ENCODE results near the gene KCNN3. TPM values are rescaled to one million over a fixed set of nuclear protein-coding genes. Genes with fewer than 3 reads are reported as not detected.

The KCNN3 gene
- total RNA-seq, 1 donor from 2014 or later: 4.3 TPM

GRCh38 chr1:154780541-154780940 lies 89.5 kb downstream of the KCNN3 start:
- H3K4me3 Mint-ChIP-seq: no peak overlapping the region

DNA sequence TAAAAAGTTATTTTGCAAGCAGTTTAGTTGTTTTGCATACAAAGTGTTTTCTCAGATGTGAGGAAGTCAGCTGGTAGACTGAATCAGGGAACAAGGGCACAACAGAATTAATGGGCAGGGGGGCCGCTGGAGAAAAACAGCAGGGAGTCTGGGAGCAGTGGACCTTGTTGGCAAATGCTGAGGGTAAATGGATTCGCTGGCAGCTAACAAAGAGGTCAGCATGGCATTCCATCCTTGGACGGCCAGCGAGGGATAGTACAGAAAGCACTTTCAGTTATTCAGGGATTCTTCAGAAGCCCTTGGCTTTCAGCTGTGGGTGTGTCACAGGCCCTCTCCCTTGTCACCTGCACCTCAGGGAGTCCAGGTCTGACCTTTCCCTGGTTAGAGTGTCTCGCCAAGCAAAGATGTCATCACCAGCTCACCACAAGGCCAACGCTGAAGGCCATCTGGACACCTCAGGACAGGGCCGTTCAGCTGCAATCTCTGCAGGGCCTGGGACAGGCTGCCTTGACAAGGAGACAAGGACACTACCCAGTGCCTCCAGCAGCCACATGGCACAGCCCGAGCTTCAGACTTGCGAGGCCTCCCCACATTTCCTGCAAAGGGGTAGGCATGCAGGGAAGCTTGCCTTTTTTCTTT lies 90.4 kb downstream of the KCNN3 start:
- no peak for DNase-seq (ENCODE audit: low spot score)
- no peak overlapping the region for H3K4me2 ChIP-seq
- peaks cover 41% of the 10 kb centered on the region for H3K4me1 Mint-ChIP-seq
- H3K27ac ChIP-seq: no peak overlapping the region
- no peak overlapping the region for H3K4me3 Mint-ChIP-seq
- no peaks in the 10 kb centered on the region for H3K36me3 Mint-ChIP-seq
- H4K20me1 ChIP-seq (ENCODE audit: low read depth): no peaks in the 10 kb centered on the region
- peaks cover 4% of the 10 kb centered on the region for H3K9me3 Mint-ChIP-seq
- H3K4me1 ChIP-seq: peaks cover 1% of the 10 kb centered on the region
- TF ChIP-seq EZH2phosphoT487 (IDR thresholded peaks at IDR 0.05) (no peak), EZH2 (IDR thresholded peaks at IDR 0.05) (no peak)
- TF ChIP-seq, protein P1, sequence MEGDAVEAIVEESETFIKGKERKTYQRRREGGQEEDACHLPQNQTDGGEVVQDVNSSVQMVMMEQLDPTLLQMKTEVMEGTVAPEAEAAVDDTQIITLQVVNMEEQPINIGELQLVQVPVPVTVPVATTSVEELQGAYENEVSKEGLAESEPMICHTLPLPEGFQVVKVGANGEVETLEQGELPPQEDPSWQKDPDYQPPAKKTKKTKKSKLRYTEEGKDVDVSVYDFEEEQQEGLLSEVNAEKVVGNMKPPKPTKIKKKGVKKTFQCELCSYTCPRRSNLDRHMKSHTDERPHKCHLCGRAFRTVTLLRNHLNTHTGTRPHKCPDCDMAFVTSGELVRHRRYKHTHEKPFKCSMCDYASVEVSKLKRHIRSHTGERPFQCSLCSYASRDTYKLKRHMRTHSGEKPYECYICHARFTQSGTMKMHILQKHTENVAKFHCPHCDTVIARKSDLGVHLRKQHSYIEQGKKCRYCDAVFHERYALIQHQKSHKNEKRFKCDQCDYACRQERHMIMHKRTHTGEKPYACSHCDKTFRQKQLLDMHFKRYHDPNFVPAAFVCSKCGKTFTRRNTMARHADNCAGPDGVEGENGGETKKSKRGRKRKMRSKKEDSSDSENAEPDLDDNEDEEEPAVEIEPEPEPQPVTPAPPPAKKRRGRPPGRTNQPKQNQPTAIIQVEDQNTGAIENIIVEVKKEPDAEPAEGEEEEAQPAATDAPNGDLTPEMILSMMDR (IDR thresholded peaks at IDR 0.05): no peak
- no peaks in the 10 kb centered on the region for H3K36me3 ChIP-seq
- H3K27ac Mint-ChIP-seq: no peak overlapping the region
- no peaks in the 10 kb centered on the region for H3K9me3 ChIP-seq (ENCODE audit: low read depth)
- no peak overlapping the region for H3K4me3 ChIP-seq
- no peak overlapping the region for H3K9ac ChIP-seq
- no peaks in the 10 kb centered on the region for H3K79me2 ChIP-seq (ENCODE audit: low read depth)
- no peaks in the 10 kb centered on the region for H3F3A ChIP-seq (ENCODE audit: low read depth)
- H2AFZ ChIP-seq (replicated peaks): no peak overlapping the region
- H3K27me3 Mint-ChIP-seq (ENCODE audit: insufficient read depth, low read depth): no peaks in the 10 kb centered on the region
- H3K27me3 ChIP-seq: no peaks in the 10 kb centered on the region

More at GRCh38 chr1:154780541-154780940, 89.5 kb downstream of the KCNN3 start:
- Histone ChIP-seq H3K79me2 (ENCODE audit: low read depth) (no peaks in the 10 kb centered on the region), H4K20me1 (ENCODE audit: low read depth) (no peaks in the 10 kb centered on the region), H3K4me3 (no peak overlapping the region), H3K9ac (no peak overlapping the region), H2AFZ (replicated peaks) (no peak overlapping the region), H3K4me2 (no peak overlapping the region), H3K4me1 (peaks cover 9% of the 10 kb centered on the region), H3F3A (ENCODE audit: low read depth) (no peaks in the 10 kb centered on the region), H3K36me3 (no peaks in the 10 kb centered on the region), H3K27me3 (no peaks in the 10 kb centered on the region), H3K27ac (no peak overlapping the region), H3K9me3 (ENCODE audit: low read depth) (no peaks in the 10 kb centered on the region)
- H3K9me3 Mint-ChIP-seq: peaks cover 4% of the 10 kb centered on the region
- no peak for DNase-seq (ENCODE audit: low spot score)
- peaks cover 39% of the 10 kb centered on the region for H3K4me1 Mint-ChIP-seq
- H3K27ac Mint-ChIP-seq: no peak overlapping the region
- no peaks in the 10 kb centered on the region for H3K36me3 Mint-ChIP-seq
- H3K27me3 Mint-ChIP-seq (ENCODE audit: insufficient read depth, low read depth): no peaks in the 10 kb centered on the region
- TF ChIP-seq EZH2 (IDR thresholded peaks at IDR 0.05) (no peak), EZH2phosphoT487 (IDR thresholded peaks at IDR 0.05) (no peak)
- TF ChIP-seq, protein P1 (IDR thresholded peaks at IDR 0.05): no peak

DNA sequence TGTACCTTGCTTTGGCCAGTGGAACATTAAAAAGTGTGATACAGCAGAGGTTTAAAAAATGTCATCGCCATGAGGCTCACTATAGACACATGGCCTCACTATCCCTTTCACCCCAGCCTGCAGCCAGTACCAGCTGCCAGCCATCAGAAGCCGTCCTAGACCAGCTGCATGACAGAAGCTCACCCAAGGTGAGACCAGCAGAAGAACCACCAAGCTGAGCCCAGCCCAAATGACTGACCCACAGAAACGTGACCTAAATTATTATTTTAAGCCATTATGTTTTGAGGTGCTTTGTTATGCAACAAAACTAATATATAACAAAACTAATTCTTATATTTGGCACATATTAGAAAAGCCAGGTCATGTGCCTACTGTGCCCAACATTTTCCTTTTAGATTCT lies 91.1 kb downstream of the KCNN3 start:
- Histone ChIP-seq H3F3A (ENCODE audit: low read depth) (no peaks in the 10 kb centered on the region), H3K79me2 (ENCODE audit: low read depth) (no peaks in the 10 kb centered on the region), H3K9me3 (ENCODE audit: low read depth) (no peaks in the 10 kb centered on the region), H3K9ac (no peak overlapping the region), H2AFZ (replicated peaks) (no peak overlapping the region), H3K4me3 (no peak overlapping the region), H3K36me3 (no peaks in the 10 kb centered on the region), H3K27ac (no peak overlapping the region), H3K4me2 (no peak overlapping the region), H4K20me1 (ENCODE audit: low read depth) (no peaks in the 10 kb centered on the region), H3K4me1 (peaks cover 5% of the 10 kb centered on the region), H3K27me3 (no peaks in the 10 kb centered on the region)
- Mint-ChIP-seq H3K36me3 (no peaks in the 10 kb centered on the region), H3K27me3 (ENCODE audit: insufficient read depth, low read depth) (no peaks in the 10 kb centered on the region), H3K27ac (no peak overlapping the region), H3K4me1 (peaks cover 43% of the 10 kb centered on the region), H3K4me3 (peak overlapping the region; percentile 2), H3K9me3 (peaks cover 4% of the 10 kb centered on the region)
- DNase-seq (ENCODE audit: low spot score): no peak
- TF ChIP-seq EZH2 (IDR thresholded peaks at IDR 0.05) (no peak), EZH2phosphoT487 (IDR thresholded peaks at IDR 0.05) (no peak)
- TF ChIP-seq, protein P1 (IDR thresholded peaks at IDR 0.05): no peak
